OCI-LY3 (cell line): ENCODE results near the gene ADGRG6.

Source experiments
- H2AFZ ChIP-seq: fragments of 200-600, 300-600 bp; shearing (Covaris generic); 2 replicates; pipeline ENCODE4 v1.6.0; 2014; ENCODE audit warnings: antibody characterized with exemption, low read depth, low read length
- H3K27ac ChIP-seq: fragments of 200-600, 300-600 bp; sonication (generic); 2 replicates; pipeline ENCODE4 v1.5.1; 2014; ENCODE audit warnings: mild to moderate bottlenecking, low read length, moderate library complexity, mixed read lengths
- H3K27me3 ChIP-seq: fragments of 200-600, 300-600 bp; sonication (generic); 2 replicates; pipeline ENCODE4 v1.6.1; 2014; ENCODE audit warnings: low read depth, low read length, mixed read lengths
- H3K36me3 ChIP-seq: fragments of 200-600, 300-600 bp; sonication (generic); replicated peaks from 2 replicates; pipeline ENCODE3; 2014; ENCODE audit warnings: low read depth, low read length, mixed read lengths
- H3K4me1 ChIP-seq: fragments of 300-600, 200-600 bp; sonication (generic); 2 replicates; pipeline ENCODE4 v1.6.1; 2014; ENCODE audit warnings: low read length, mixed read lengths
- H3K4me2 ChIP-seq: fragments of 200-600, 300-600 bp; sonication (generic); 2 replicates; pipeline ENCODE4 v1.6.1; 2014; ENCODE audit warnings: low read length, mixed read lengths
- H3K4me3 ChIP-seq: fragments of 300-600, 200-600 bp; sonication (generic); 2 replicates; pipeline ENCODE4 v1.5.1; 2014; ENCODE audit warnings: antibody characterized with exemption, mild to moderate bottlenecking, low read length, moderate library complexity
- H3K79me2 ChIP-seq: fragments of 300-600, 200-600 bp; shearing (Covaris generic); 2 replicates; pipeline ENCODE4 v1.6.1; 2014; ENCODE audit warnings: mild to moderate bottlenecking, low read length, mixed read lengths
- H3K9ac ChIP-seq: fragments of 300-600, 200-600 bp; shearing (Covaris generic); 2 replicates; pipeline ENCODE4 v1.6.0; 2014; ENCODE audit warnings: mild to moderate bottlenecking, low read length, moderate library complexity
- H3K9me3 ChIP-seq: fragments of 200-600, 300-600 bp; shearing (Covaris generic); 2 replicates; pipeline ENCODE4 v1.6.1; 2014; ENCODE audit warnings: low read length, mixed read lengths; ENCODE audit not compliant: insufficient read depth
- H4K20me1 ChIP-seq: fragments of 200-600, 300-600 bp; sonication (generic); 2 replicates; pipeline ENCODE4 v1.6.1; 2016; ENCODE audit warnings: low read length, mixed read lengths; ENCODE audit not compliant: insufficient read depth
- CTCF ChIP-seq: fragments of 200-600, 300-600 bp; sonication (generic); IDR thresholded peaks from 2 replicates; pipeline ENCODE4 v1.5.1; 2014; ENCODE audit warnings: antibody characterized with exemption, low read length, low read depth
- EZH2phosphoT487 ChIP-seq: fragments of 200-600 bp; shearing (Covaris generic); IDR thresholded peaks from 2 replicates; pipeline ENCODE4 v1.6.1; 2018; ENCODE audit warnings: antibody characterized with exemption, mixed run types, low read depth

Gene ADGRG6

GRCh38 chr6:142300302-142300701 lies 1.5 kb upstream of the ADGRG6 start:
- peaks cover 7% of the 10 kb centered on the region for H3K4me1 ChIP-seq
- no peaks in the 10 kb centered on the region for H3K9me3 ChIP-seq
- H3K27ac ChIP-seq = no peak overlapping the region
- no peak overlapping the region for H3K9ac ChIP-seq
- H3K4me2 ChIP-seq = no peak overlapping the region
- H3K4me3 ChIP-seq = no peak overlapping the region
- no peaks in the 10 kb centered on the region for H3K79me2 ChIP-seq
- H3K36me3 ChIP-seq = no peaks in the 10 kb centered on the region
- H3K27me3 ChIP-seq = no peaks in the 10 kb centered on the region
- no peak overlapping the region for H2AFZ ChIP-seq
- TF ChIP-seq CTCF = no peak
- TF ChIP-seq EZH2phosphoT487 = no peak
- no peaks in the 10 kb centered on the region for H4K20me1 ChIP-seq

- Histone ChIP-seq H3K79me2 (no peaks in the 10 kb centered on the region), H3K9me3 (no peaks in the 10 kb centered on the region), H4K20me1 (no peaks in the 10 kb centered on the region), H3K27me3 (no peaks in the 10 kb centered on the region), H3K27ac (no peak overlapping the region), H3K4me3 (peak overlapping the region; percentile 73), H2AFZ (no peak overlapping the region), H3K9ac (0 out of 2 replicates have a peak overlapping the region, but pooled peaks have one; percentile 28), H3K36me3 (no peaks in the 10 kb centered on the region), H3K4me2 (peak overlapping the region; percentile 58), H3K4me1 (peaks cover 7% of the 10 kb centered on the region)
- TF ChIP-seq EZH2phosphoT487 (no peak), CTCF (no peak)
Observed at GRCh38 chr6:142300758-142301650, 803 bp upstream of the ADGRG6 start.

GRCh38 chr6:142302421-142303175 lies 791 bp downstream of the ADGRG6 start:
- no peaks in the 10 kb centered on the region for H3K79me2 ChIP-seq
- 0 out of 2 replicates have a peak overlapping the region, but pooled peaks have one; percentile 28 for H3K9ac ChIP-seq
- no peak overlapping the region for H3K27ac ChIP-seq
- peak overlapping the region; percentile 73 for H3K4me3 ChIP-seq
- H3K9me3 ChIP-seq = no peaks in the 10 kb centered on the region
- peaks cover 7% of the 10 kb centered on the region for H3K4me1 ChIP-seq
- no peaks in the 10 kb centered on the region for H3K36me3 ChIP-seq
- no peaks in the 10 kb centered on the region for H3K27me3 ChIP-seq
- H2AFZ ChIP-seq = no peak overlapping the region; the same call in 1 of the 2 replicates
- TF ChIP-seq EZH2phosphoT487 = no peak
- TF ChIP-seq CTCF = no peak
- no peaks in the 10 kb centered on the region for H4K20me1 ChIP-seq
- H3K4me2 ChIP-seq = peak overlapping the region; percentile 58

DNA sequence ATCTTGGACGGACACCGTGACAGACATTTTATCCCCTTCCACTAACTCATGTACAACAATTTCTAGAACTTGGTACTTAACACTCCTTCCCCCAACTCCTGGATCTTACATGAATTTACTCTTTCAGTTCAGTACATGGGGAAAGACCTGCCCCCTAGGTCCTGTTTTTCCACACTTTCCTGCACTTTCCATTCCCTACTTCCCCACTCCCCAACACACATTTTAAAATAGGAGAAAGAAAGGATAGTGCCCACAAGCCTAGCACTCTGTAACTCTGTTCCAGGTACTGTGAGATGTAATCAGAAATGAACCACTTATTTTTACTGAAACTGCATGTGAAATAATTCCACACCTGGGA lies 1.3 kb downstream of the ADGRG6 start:
- Histone ChIP-seq H3K4me1 (peaks cover 3% of the 10 kb centered on the region), H2AFZ (no peak overlapping the region), H3K4me2 (no peak overlapping the region), H3K36me3 (no peaks in the 10 kb centered on the region), H4K20me1 (no peaks in the 10 kb centered on the region), H3K27me3 (no peaks in the 10 kb centered on the region), H3K9me3 (no peaks in the 10 kb centered on the region), H3K9ac (no peak overlapping the region), H3K4me3 (no peak overlapping the region), H3K79me2 (no peaks in the 10 kb centered on the region), H3K27ac (no peak overlapping the region)
- TF ChIP-seq CTCF (no peak), EZH2phosphoT487 (no peak)
